Measurements from ENCODE around the gene UBLCP1.

DNA sequence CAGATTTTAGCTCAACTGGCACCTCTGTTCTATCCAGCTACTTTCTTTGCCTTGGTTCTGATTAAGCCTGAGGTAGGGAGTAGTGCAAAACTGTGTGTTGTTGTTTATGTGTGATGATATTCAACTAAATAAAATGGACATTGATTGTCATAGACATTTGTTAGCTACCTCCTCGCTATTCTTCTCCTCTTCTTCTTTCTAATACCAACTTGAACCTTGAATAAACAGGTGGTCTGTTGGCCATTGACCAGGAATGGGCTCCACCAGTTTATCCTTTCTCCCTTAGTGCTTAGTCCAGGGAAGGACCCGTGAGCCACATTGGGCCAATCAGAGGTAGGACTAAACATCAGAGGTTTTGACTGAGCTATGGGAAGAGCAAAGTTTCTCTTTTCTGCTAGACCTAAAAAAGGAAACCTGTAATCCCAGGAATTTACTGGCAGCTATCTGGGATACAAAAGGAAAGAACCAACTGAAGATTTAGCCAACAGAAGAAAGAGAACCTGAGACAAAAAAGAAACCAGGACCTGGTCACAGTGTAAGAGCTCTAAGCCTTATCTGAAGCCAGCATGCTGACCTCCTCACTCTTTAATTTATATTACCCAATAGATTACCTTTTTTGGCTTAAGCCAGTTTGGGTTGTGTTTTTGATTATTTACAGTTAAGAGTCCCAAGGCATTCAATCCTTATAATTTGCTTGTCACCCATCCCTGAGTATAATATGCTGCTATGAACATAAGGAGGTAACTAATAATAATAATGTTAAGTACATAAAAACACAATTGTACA lies 48.4 kb upstream of the UBLCP1 start:
- TF ChIP-seq, protein P1, sequence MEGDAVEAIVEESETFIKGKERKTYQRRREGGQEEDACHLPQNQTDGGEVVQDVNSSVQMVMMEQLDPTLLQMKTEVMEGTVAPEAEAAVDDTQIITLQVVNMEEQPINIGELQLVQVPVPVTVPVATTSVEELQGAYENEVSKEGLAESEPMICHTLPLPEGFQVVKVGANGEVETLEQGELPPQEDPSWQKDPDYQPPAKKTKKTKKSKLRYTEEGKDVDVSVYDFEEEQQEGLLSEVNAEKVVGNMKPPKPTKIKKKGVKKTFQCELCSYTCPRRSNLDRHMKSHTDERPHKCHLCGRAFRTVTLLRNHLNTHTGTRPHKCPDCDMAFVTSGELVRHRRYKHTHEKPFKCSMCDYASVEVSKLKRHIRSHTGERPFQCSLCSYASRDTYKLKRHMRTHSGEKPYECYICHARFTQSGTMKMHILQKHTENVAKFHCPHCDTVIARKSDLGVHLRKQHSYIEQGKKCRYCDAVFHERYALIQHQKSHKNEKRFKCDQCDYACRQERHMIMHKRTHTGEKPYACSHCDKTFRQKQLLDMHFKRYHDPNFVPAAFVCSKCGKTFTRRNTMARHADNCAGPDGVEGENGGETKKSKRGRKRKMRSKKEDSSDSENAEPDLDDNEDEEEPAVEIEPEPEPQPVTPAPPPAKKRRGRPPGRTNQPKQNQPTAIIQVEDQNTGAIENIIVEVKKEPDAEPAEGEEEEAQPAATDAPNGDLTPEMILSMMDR (IDR thresholded peaks at IDR 0.05; ENCODE audit: low read depth, low read length, missing input control) = no peak
- TF ChIP-seq, protein P2, sequence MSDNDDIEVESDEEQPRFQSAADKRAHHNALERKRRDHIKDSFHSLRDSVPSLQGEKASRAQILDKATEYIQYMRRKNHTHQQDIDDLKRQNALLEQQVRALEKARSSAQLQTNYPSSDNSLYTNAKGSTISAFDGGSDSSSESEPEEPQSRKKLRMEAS (IDR thresholded peaks at IDR 0.05) = no peak
- TF ChIP-seq YY1 (IDR thresholded peaks at IDR 0.05) (no peak), SP1 (IDR thresholded peaks at IDR 0.05) (no peak), EGR1 (IDR thresholded peaks at IDR 0.05; ENCODE audit: low read depth in 2 of 2) (no peak), TAF1 (conservative IDR thresholded peaks at IDR 0.05) (no peak)
